Keratinocyte (primary cell): ENCODE data around the gene TMEM132D.

Experiments
- EZH2 ChIP-seq: IDR thresholded peaks from one replicate; pipeline ENCODE4 v1.6.1; 2012; ENCODE audit warnings: inconsistent platforms, mild to moderate bottlenecking, low read length, moderate library complexity
- TF ChIP-seq, protein P1 (sequence below), 3 experiments: IDR thresholded peaks in 1 of 3; conservative IDR thresholded peaks in 1 of 3; optimal IDR thresholded peaks in 1 of 3; 2 replicates in 2 of 3; 3 replicates in 1 of 3; pipeline versions ENCODE3 to v1.5.1; 2011; ENCODE audit warnings: low read length in 3 of 3, mild to moderate bottlenecking in 3 of 3, moderate library complexity in 2 of 3, control low read depth in 1 of 3, inconsistent platforms in 1 of 3; ENCODE audit not compliant: insufficient read depth in 2 of 3; ENCODE audit errors: extremely low read depth in 1 of 3

DNA sequence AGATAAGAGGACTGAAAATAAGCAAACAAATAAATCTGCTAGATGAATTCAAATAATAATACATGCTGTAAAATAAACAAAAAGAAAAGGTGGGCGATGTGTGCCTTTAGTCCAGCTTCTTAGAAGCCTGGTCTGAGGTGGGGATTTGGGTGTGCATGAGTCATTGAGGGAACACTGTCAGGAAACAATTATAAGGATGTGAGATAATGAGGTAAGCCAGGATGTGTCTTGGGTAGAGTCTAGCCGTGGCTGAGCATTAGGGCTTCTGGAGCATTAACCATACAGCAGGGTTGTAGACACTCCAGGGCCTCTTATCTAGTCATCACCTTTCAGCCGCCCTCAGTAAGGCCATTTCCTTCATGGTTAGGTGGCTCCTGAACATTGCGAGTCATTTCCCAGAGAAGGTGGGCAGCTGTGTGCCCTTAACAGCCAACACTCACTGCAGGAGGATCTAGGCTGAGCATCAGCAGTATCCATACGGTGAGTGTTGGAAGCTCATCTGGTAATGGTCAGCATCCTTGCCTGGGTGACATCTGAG is 645.0 kb downstream of the TMEM132D start:
- TF ChIP-seq, protein P1, sequence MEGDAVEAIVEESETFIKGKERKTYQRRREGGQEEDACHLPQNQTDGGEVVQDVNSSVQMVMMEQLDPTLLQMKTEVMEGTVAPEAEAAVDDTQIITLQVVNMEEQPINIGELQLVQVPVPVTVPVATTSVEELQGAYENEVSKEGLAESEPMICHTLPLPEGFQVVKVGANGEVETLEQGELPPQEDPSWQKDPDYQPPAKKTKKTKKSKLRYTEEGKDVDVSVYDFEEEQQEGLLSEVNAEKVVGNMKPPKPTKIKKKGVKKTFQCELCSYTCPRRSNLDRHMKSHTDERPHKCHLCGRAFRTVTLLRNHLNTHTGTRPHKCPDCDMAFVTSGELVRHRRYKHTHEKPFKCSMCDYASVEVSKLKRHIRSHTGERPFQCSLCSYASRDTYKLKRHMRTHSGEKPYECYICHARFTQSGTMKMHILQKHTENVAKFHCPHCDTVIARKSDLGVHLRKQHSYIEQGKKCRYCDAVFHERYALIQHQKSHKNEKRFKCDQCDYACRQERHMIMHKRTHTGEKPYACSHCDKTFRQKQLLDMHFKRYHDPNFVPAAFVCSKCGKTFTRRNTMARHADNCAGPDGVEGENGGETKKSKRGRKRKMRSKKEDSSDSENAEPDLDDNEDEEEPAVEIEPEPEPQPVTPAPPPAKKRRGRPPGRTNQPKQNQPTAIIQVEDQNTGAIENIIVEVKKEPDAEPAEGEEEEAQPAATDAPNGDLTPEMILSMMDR (optimal IDR thresholded peaks at IDR 0.05 in 1 of 3, IDR thresholded peaks at IDR 0.05 in 1 of 3, conservative IDR thresholded peaks at IDR 0.05 in 1 of 3; ENCODE audit: extremely low read depth in 1 of 3, insufficient read depth in 2 of 3, low read length in 3 of 3), result no peak
- TF ChIP-seq EZH2, result no peak
